Thyroid gland (tissue), 4 donors: ENCODE measurements around the gene SETBP1. TPM values are rescaled to one million over a fixed set of nuclear protein-coding genes. Genes with fewer than 3 reads are reported as not detected.

ENCODE experiments used
- DNase-seq, 2 donors: peaks; one replicate each; pipeline ENCODE4 v3.0.0-alpha.2; 2019
- H3K27ac ChIP-seq, 3 donors: fragments of 200-600 bp; sonication (generic); 1 replicate in 2 of 3; 2 replicates in 1 of 3; pipeline ENCODE4 v1.5.1; 2016 to 2019; ENCODE audit warnings: mild to moderate bottlenecking in 1 of 3, moderate library complexity in 1 of 3
- H3K27me3 ChIP-seq: fragments of 200-600 bp; sonication (generic); one replicate; pipeline ENCODE4 v1.5.1; 2019
- H3K36me3 ChIP-seq, 2 donors: fragments of 200-600 bp; sonication (generic); one replicate each; pipeline ENCODE4 v1.5.1; 2016 to 2019
- H3K4me1 ChIP-seq, 2 donors: fragments of 200-600 bp; sonication (generic); one replicate each; pipeline ENCODE4 v1.5.1; 2017 to 2019
- H3K4me3 ChIP-seq, 3 donors: fragments of 200-600 bp; sonication (generic); replicated peaks in 1 of 3; 1 replicate in 2 of 3; 2 replicates in 1 of 3; pipeline ENCODE4 v1.5.1; 2016; ENCODE audit warnings: mild to moderate bottlenecking in 1 of 3
- H3K9me3 ChIP-seq: fragments of 200-600 bp; sonication (generic); one replicate; pipeline ENCODE4 v1.5.1; 2017
- POLR2A ChIP-seq, 2 donors: fragments of 450-650 bp; IDR thresholded peaks; one replicate each; pipeline ENCODE4 v1.6.1; 2017; ENCODE audit warnings: antibody characterized with exemption in 2 of 2, mild to moderate bottlenecking in 2 of 2, moderate library complexity in 1 of 2
- WGBS, 2 donors: methylation state at CpG; one replicate each; pipeline ENCODE4 v1.1.5; 2017; 5-methylcytosine and 5-hydroxymethylcytosine counted together
- intact Hi-C: fragments of 100-400 bp; cut with DNase I; formaldehyde crosslinking; loops from one replicate; pipeline ENCODE4 v1.15.1; 2023
- total RNA-seq, 4 donors: library from RNA; depleted of rRNA; stranded (reverse); fragments of >200 nt; gene quantifications; one replicate each; pipeline ENCODE4 v1.2.3, GENCODE V29; 2016
- TF ChIP-seq, protein P1 (sequence below), 6 experiments: fragments of 200-600 bp in 3 of 6; fragments of 450-650 bp in 3 of 6; sonication (generic) in 3 of 6; IDR thresholded peaks; one replicate each; pipeline ENCODE4 v1.5.1; 2016 to 2019; ENCODE audit warnings: antibody characterized with exemption in 6 of 6, mild to moderate bottlenecking in 2 of 6, inconsistent platforms in 1 of 6, moderate library complexity in 1 of 6

The SETBP1 gene
- total RNA-seq, 4 donors from 2014 or later: 32.1 to 72.0 (median 42.0) TPM

DNA sequence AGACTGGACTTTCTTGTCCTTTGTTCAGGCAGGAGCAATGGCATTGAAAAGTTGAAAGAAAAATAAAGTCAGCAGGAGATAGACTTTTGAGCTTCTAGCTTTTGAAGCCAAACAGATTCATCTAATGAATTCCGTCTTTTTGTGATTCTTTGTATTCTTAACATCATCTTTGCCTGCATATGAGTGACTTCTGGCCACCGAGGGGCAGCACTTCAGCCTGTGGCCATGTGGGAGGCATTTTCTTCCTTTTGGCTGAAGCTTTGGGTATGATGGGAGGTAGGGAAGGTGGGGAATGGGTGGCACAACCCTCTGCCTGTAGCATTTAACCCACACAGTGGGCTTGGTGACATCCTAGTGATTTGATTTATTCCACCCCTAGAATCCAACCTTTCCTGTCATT is 220.6 kb downstream of the SETBP1 start:
- intact Hi-C loops: no loop called here
- Histone ChIP-seq H3K9me3 (no peaks in the 10 kb centered on the region), H3K4me3 (no peak overlapping the region), H3K4me1 (no peaks in the 10 kb centered on the region), H3K27me3 (no peaks in the 10 kb centered on the region), H3K36me3 (no peaks in the 10 kb centered on the region), H3K27ac (no peak overlapping the region)
- WGBS, 2 donors: 89 to 93% methylated on average over 2 of the region's 2 CpGs
- no peak for DNase-seq
- TF ChIP-seq, protein P1, sequence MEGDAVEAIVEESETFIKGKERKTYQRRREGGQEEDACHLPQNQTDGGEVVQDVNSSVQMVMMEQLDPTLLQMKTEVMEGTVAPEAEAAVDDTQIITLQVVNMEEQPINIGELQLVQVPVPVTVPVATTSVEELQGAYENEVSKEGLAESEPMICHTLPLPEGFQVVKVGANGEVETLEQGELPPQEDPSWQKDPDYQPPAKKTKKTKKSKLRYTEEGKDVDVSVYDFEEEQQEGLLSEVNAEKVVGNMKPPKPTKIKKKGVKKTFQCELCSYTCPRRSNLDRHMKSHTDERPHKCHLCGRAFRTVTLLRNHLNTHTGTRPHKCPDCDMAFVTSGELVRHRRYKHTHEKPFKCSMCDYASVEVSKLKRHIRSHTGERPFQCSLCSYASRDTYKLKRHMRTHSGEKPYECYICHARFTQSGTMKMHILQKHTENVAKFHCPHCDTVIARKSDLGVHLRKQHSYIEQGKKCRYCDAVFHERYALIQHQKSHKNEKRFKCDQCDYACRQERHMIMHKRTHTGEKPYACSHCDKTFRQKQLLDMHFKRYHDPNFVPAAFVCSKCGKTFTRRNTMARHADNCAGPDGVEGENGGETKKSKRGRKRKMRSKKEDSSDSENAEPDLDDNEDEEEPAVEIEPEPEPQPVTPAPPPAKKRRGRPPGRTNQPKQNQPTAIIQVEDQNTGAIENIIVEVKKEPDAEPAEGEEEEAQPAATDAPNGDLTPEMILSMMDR (IDR thresholded peaks at IDR 0.05): no peak
- TF ChIP-seq POLR2A (IDR thresholded peaks at IDR 0.05): no peak

GRCh38 chr18:44903327-44903726 is 222.6 kb downstream of the SETBP1 start:
- no peak overlapping the region for H3K27ac ChIP-seq
- no peak for DNase-seq
- H3K4me1 ChIP-seq: no peaks in the 10 kb centered on the region
- WGBS, 2 donors: 97 to 100% methylated on average over 2 of the region's 2 CpGs
- intact Hi-C loops: no loop called here
- no peak overlapping the region for H3K4me3 ChIP-seq
- no peak for TF ChIP-seq POLR2A (IDR thresholded peaks at IDR 0.05)
- TF ChIP-seq, protein P1 (IDR thresholded peaks at IDR 0.05): no peak
- H3K27me3 ChIP-seq: no peaks in the 10 kb centered on the region
- H3K9me3 ChIP-seq: no peaks in the 10 kb centered on the region
- no peaks in the 10 kb centered on the region for H3K36me3 ChIP-seq

- TF ChIP-seq, protein P1 (IDR thresholded peaks at IDR 0.05): no peak
- no peak for TF ChIP-seq POLR2A (IDR thresholded peaks at IDR 0.05)
- DNase-seq: no peak
- Histone ChIP-seq H3K27ac (no peak overlapping the region), H3K36me3 (no peaks in the 10 kb centered on the region), H3K4me1 (no peaks in the 10 kb centered on the region), H3K27me3 (no peaks in the 10 kb centered on the region), H3K4me3 (no peak overlapping the region), H3K9me3 (no peaks in the 10 kb centered on the region)
- WGBS, 2 donors: 96 to 97% methylated on average over 2 of the region's 2 CpGs
- intact Hi-C loops: no loop called here
These were observed 224.1 kb downstream of the SETBP1 start for GRCh38 chr18:44904768-44905167.

DNA sequence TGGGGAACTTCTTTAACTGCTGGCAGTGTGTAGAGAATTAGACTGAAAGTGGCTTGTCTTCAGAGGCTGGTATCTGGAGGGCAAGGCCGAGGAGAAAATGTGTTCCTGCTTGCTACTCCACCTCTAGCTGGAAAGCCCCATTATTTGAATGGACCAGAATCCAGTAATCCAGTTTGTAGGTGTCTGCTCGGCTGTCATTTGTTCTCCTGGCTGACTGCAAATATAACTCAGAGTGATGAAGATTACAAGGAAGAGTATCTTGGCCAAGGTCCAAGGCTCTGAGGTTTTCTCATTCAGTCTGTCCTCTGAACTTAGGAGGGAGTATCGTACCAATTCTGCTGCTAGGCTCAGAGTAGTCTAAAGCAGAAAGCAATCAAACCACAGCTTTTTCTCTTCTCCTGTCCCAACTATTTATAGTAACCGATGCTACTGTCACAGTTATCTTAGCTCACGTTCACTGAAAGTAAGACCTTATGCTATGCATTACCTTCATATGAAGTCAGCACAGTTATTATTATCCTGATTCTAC is 228.6 kb downstream of the SETBP1 start:
- Histone ChIP-seq H3K4me3 (no peak overlapping the region), H3K27me3 (no peaks in the 10 kb centered on the region), H3K9me3 (no peaks in the 10 kb centered on the region), H3K27ac (no peak overlapping the region), H3K36me3 (no peaks in the 10 kb centered on the region), H3K4me1 (no peaks in the 10 kb centered on the region)
- DNase-seq: no peak
- TF ChIP-seq, protein P1 (IDR thresholded peaks at IDR 0.05): no peak
- no peak for TF ChIP-seq POLR2A (IDR thresholded peaks at IDR 0.05)
- WGBS, 2 donors: 73 to 86% methylated on average over 5 of the region's 5 CpGs
- intact Hi-C loops: no loop called here

DNA sequence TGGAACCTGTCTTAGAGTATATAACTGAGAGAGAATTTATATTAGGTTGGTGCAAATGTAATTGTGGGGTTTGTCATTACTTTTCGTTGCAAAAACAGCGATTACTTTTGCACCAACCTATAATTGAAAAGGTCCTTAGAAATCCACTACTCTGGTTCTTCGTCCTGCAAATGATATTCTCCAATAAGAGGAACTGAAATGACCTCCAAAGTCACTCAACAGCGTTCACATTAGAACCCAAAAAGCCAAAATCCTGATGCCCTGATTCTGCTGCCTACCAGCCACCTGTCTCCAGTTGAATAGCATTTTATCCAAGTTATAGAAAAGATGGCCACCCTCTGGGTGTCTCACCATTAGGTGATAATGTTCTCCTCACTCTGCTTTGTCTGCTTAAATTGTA is 230.6 kb downstream of the SETBP1 start:
- no peak for DNase-seq
- no peaks in the 10 kb centered on the region for H3K36me3 ChIP-seq
- 95 to 98% methylated on average over 4 of the region's 4 CpGs for WGBS, 2 donors
- H3K27me3 ChIP-seq: no peaks in the 10 kb centered on the region
- no peaks in the 10 kb centered on the region for H3K9me3 ChIP-seq
- TF ChIP-seq, protein P1 (IDR thresholded peaks at IDR 0.05): no peak
- no peak for TF ChIP-seq POLR2A (IDR thresholded peaks at IDR 0.05)
- peaks cover under 1 to 2% of the 10 kb centered on the region in 2 donors for H3K4me1 ChIP-seq
- no peak overlapping the region for H3K27ac ChIP-seq
- no peak overlapping the region for H3K4me3 ChIP-seq
- intact Hi-C loops: no loop called here
